A673 (cell line): ENCODE results near the gene SEMA5A. TPM values are rescaled to one million over a fixed set of nuclear protein-coding genes. Genes with fewer than 3 reads are reported as not detected.

ENCODE experiments used
- BruUV-seq: library from RNA; stranded (reverse); fragments of 400-500 nt; replicated peaks from 2 replicates; lab custom pipeline; 2021; lab: Mats Ljungman, UMichigan
- CTCF ChIA-PET: fragments of 300-600 bp; sonication (Branson Sonifier 250); formaldehyde crosslinking; loops from one replicate; lab custom pipeline; 2022; ENCODE audit warnings: antibody characterized with exemption; lab: Charles Lee
- POLR2A ChIA-PET: fragments of 300-600 bp; sonication (Branson Sonifier 250); formaldehyde crosslinking; loops from one replicate; lab custom pipeline; 2022; ENCODE audit warnings: antibody characterized with exemption; ENCODE audit not compliant: low non-redundant PET; lab: Charles Lee
- DNase-seq: peaks from one replicate; pipeline ENCODE4 v3.0.0-alpha.2; 2015; ENCODE audit warnings: low spot score
- H3K27ac ChIP-seq: fragments of 200-600 bp; sonication (generic); 2 replicates; pipeline ENCODE4 v1.5.1; 2016; ENCODE audit warnings: mixed run types, low read depth, mild to moderate bottlenecking, mixed read lengths, antibody characterized with exemption, low read length; ENCODE audit not compliant: poor library complexity, severe bottlenecking
- H3K27me3 ChIP-seq: fragments of 200-600 bp; sonication (generic); replicated peaks from 2 replicates; pipeline ENCODE4 v1.6.1; 2017; ENCODE audit warnings: mixed run types, low read depth, mild to moderate bottlenecking, mixed read lengths, antibody characterized with exemption, low read length; ENCODE audit not compliant: insufficient read depth, poor library complexity
- H3K36me3 ChIP-seq: fragments of 200-600 bp; sonication (generic); 2 replicates; pipeline ENCODE4 v1.6.1; 2016; ENCODE audit warnings: mixed run types, mild to moderate bottlenecking, mixed read lengths, antibody characterized with exemption, low read length; ENCODE audit not compliant: insufficient read depth, poor library complexity, severe bottlenecking
- H3K4me1 ChIP-seq: fragments of 200-600 bp; sonication (generic); 2 replicates; pipeline ENCODE4 v1.6.1; 2017; ENCODE audit warnings: mixed run types, mild to moderate bottlenecking, mixed read lengths, antibody characterized with exemption, low read length; ENCODE audit not compliant: insufficient read depth, poor library complexity, severe bottlenecking
- H3K4me3 ChIP-seq: fragments of 200-600 bp; sonication (generic); 2 replicates; pipeline ENCODE4 v1.5.1; 2016; ENCODE audit warnings: low read depth, mixed run types, mild to moderate bottlenecking, mixed read lengths, low read length; ENCODE audit not compliant: poor library complexity, severe bottlenecking
- H3K9me3 ChIP-seq: fragments of 200-600 bp; sonication (generic); 2 replicates; pipeline ENCODE4 v1.6.1; 2016; ENCODE audit warnings: mixed run types, low read depth, mild to moderate bottlenecking, mixed read lengths, antibody characterized with exemption, low read length; ENCODE audit not compliant: poor library complexity, severe bottlenecking
- CTCF ChIP-seq: fragments of 300-800, 200-600 bp; sonication (generic); conservative IDR thresholded peaks from 2 replicates; pipeline ENCODE4 v1.5.1; 2017; ENCODE audit warnings: low read depth, mild to moderate bottlenecking, antibody characterized with exemption, low read length, moderate library complexity, mixed read lengths
- EZH2 ChIP-seq: fragments of 200-600 bp; sonication (generic); IDR thresholded peaks from 2 replicates; pipeline ENCODE4 v1.6.1; 2017; ENCODE audit warnings: borderline replicate concordance, low read depth, mild to moderate bottlenecking, mixed read lengths, antibody characterized with exemption, low read length; ENCODE audit not compliant: poor library complexity, severe bottlenecking
- intact Hi-C: fragments of 100-400 bp; cut with micrococcal nuclease; formaldehyde crosslinking; loops from one replicate; pipeline ENCODE4 v1.10.0; 2022; ENCODE audit not compliant: unreplicated experiment
- total RNA-seq: library from RNA; stranded (reverse); gene quantifications from 2 replicates; pipeline ENCODE4 v1.2.3, GENCODE V29; 2021

Gene SEMA5A
- total RNA-seq, 1 experiment from 2014 or later = 0.17 TPM

GRCh38 chr5:9283473-9283872, 262.4 kb downstream of the SEMA5A start:
- H3K4me3 ChIP-seq = no peak overlapping the region
- H3K27me3 ChIP-seq = no peaks in the 10 kb centered on the region
- POLR2A ChIA-PET = no interaction called here
- intact Hi-C loops = no loop called here
- no peaks in the 10 kb centered on the region for H3K36me3 ChIP-seq
- no peak for DNase-seq
- H3K9me3 ChIP-seq = peaks cover 6% of the 10 kb centered on the region
- CTCF ChIA-PET = no interaction called here
- no peak overlapping the region for H3K27ac ChIP-seq
- TF ChIP-seq EZH2 (no peak), CTCF (no peak)
- BruUV-seq = no TSS peak
- H3K4me1 ChIP-seq = no peaks in the 10 kb centered on the region

GRCh38 chr5:9283021-9283420, 262.9 kb downstream of the SEMA5A start:
- no peak for DNase-seq
- Histone ChIP-seq H3K4me1 (no peaks in the 10 kb centered on the region), H3K27me3 (no peaks in the 10 kb centered on the region), H3K4me3 (no peak overlapping the region), H3K9me3 (peaks cover 6% of the 10 kb centered on the region), H3K27ac (no peak overlapping the region), H3K36me3 (no peaks in the 10 kb centered on the region)
- TF ChIP-seq CTCF = no peak
- TF ChIP-seq EZH2 = no peak
- intact Hi-C loops = no loop called here
- BruUV-seq = no TSS peak
- POLR2A ChIA-PET = no interaction called here
- CTCF ChIA-PET = no interaction called here

DNA sequence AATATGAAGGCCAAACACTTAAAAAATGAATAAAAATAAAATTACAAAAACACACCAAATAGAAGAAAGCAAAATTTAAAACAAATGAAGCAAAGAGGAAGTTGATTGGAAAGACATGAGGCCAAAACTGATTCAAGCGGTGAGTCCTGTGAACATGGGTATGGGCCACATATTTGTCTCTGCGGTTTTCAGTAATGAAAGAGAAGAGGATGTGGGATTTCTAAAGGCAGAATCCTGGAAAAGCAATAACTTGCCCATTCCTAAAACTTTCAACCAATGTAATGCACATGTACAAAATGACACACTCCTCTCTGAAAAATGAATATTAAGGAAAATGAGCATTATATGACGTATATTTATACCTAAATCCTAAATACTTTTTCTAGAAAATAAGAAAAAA, 263.7 kb downstream of the SEMA5A start:
- BruUV-seq = no TSS peak
- Histone ChIP-seq H3K27ac (no peak overlapping the region), H3K36me3 (no peaks in the 10 kb centered on the region), H3K4me1 (no peaks in the 10 kb centered on the region), H3K27me3 (no peaks in the 10 kb centered on the region), H3K4me3 (no peak overlapping the region), H3K9me3 (peaks cover 6% of the 10 kb centered on the region)
- no peak for DNase-seq
- POLR2A ChIA-PET = no interaction called here
- CTCF ChIA-PET = no interaction called here
- no peak for TF ChIP-seq EZH2
- no peak for TF ChIP-seq CTCF
- intact Hi-C loops = no loop called here
